Natural killer cell (primary cell): ENCODE data around the gene DHX58. TPM values are rescaled to one million over a fixed set of nuclear protein-coding genes. Genes with fewer than 3 reads are reported as not detected.

Experiments
- ATAC-seq, 3 donors: fragments of 150-1000 bp in 2 of 3; fragments of 200-7000 bp in 1 of 3; cut with Tn5 transposase; 1 replicate in 1 of 3; 2 replicates in 2 of 3; pipeline ENCODE4 v1.10.0; 2021; ENCODE audit warnings: mild to moderate bottlenecking in 2 of 3, moderate library complexity in 2 of 3
- DNase-seq, 2 donors: peaks; one replicate each; pipeline versions ENCODE4 v3.0.0 to v3.0.0-alpha.2; 2013 to 2021; ENCODE audit warnings: mixed read lengths in 1 of 2
- H3K27ac ChIP-seq: one replicate; pipeline ENCODE4 v1.5.1; 2013; ENCODE audit warnings: mild to moderate bottlenecking, low read length
- H3K27me3 ChIP-seq: one replicate; pipeline ENCODE4 v1.6.1; 2013; ENCODE audit warnings: low read length; ENCODE audit not compliant: control insufficient read depth, insufficient read depth
- H3K36me3 ChIP-seq: one replicate; pipeline ENCODE4 v1.6.1; 2013; ENCODE audit warnings: low read length; ENCODE audit not compliant: control insufficient read depth, insufficient read depth
- H3K4me1 ChIP-seq: one replicate; pipeline ENCODE4 v1.6.1; 2013; ENCODE audit warnings: low read length; ENCODE audit not compliant: control insufficient read depth, insufficient read depth
- H3K4me3 ChIP-seq: one replicate; pipeline ENCODE4 v1.5.1; 2013; ENCODE audit warnings: low read length
- H3K9me3 ChIP-seq: one replicate; pipeline ENCODE4 v1.6.1; 2013; ENCODE audit warnings: low read length; ENCODE audit not compliant: control insufficient read depth, insufficient read depth
- H3K27ac Mint-ChIP-seq, 2 donors: one replicate each; pipeline ENCODE4 v1.8.0; 2022; ENCODE audit warnings: mild to moderate bottlenecking in 2 of 2, mixed read lengths in 2 of 2, moderate library complexity in 1 of 2
- H3K27me3 Mint-ChIP-seq, 2 donors: one replicate each; pipeline ENCODE4 v1.8.0; 2022; ENCODE audit warnings: low read depth in 2 of 2, mixed read lengths in 2 of 2
- H3K36me3 Mint-ChIP-seq: one replicate; pipeline ENCODE4 v1.8.0; 2022; ENCODE audit warnings: mixed read lengths
- H3K4me1 Mint-ChIP-seq, 2 donors: one replicate each; pipeline ENCODE4 v1.8.0; 2022; ENCODE audit warnings: mixed read lengths in 2 of 2
- H3K4me3 Mint-ChIP-seq: one replicate; pipeline ENCODE4 v1.8.0; 2022; ENCODE audit warnings: mild to moderate bottlenecking, moderate library complexity, mixed read lengths
- H3K9me3 Mint-ChIP-seq, 2 donors: one replicate each; pipeline ENCODE4 v1.8.0; 2022; ENCODE audit warnings: mixed read lengths in 2 of 2
- CTCF ChIP-seq: fragments of 200-600 bp; IDR thresholded peaks from one replicate; pipeline ENCODE4 v1.8.0; 2022; ENCODE audit warnings: antibody characterized with exemption
- whole genome bisulfite sequencing: methylation state at CpG from one replicate; pipeline ENCODE4 v1.1.7; 2013; ENCODE audit warnings: missing lambda C conversion rate; ENCODE audit not compliant: insufficient coverage; 5-methylcytosine and 5-hydroxymethylcytosine counted together
- intact Hi-C: fragments of 100-400 bp; cut with micrococcal nuclease; formaldehyde crosslinking; loops from one replicate; pipeline ENCODE4 v1.14.2; 2022
- total RNA-seq, 4 donors: library from RNA; stranded (reverse); fragments of 120-200 nt in 1 of 4; gene quantifications; one replicate each; pipeline versions ENCODE4 v1.2.3 to v1.2.4, GENCODE V29; 2013 to 2022

DHX58 gene
- total RNA-seq, 3 donors from 2014 or later (not counting 1 experiment from before 2014, with no cell fraction given): 22.0 to 29.0 (median 24.5) TPM

DNA sequence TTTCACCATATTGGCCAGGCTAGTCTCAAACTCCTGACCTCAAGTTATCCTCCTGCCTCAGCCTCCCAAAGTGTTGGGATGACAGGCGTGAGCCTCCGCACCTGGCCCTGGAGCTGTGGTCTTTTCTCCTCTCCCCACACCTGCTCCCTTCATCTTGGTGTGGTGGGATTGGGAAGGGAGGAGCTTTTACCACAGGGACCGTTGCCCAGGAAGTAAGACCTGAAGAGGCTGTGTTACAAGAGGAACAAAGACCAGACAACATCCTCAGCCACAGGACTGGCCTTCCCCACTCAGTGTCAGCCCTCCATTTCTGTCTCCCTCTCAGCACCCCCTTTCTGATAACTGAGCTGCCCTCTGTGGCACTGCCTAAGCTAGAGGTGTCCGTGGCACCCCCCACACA lies 52.7 kb downstream of the DHX58 start:
- H3K4me3 ChIP-seq: no peak overlapping the region
- peaks cover 3% of the 10 kb centered on the region for H3K27me3 ChIP-seq
- ATAC-seq (no peak), DNase-seq (no peak)
- WGBS: 65% methylated on average over 3 of the region's 4 CpGs
- Mint-ChIP-seq H3K4me1 (peaks cover 5 to 12% of the 10 kb centered on the region in 2 donors), H3K9me3 (no peaks in the 10 kb centered on the region), H3K4me3 (no peak overlapping the region), H3K36me3 (no peaks in the 10 kb centered on the region), H3K27me3 (peaks cover 4 to 6% of the 10 kb centered on the region in 2 donors), H3K27ac (no peak overlapping the region)
- no peaks in the 10 kb centered on the region for H3K9me3 ChIP-seq
- no peaks in the 10 kb centered on the region for H3K36me3 ChIP-seq
- intact Hi-C loops: no loop called here
- no peak for TF ChIP-seq CTCF
- no peak overlapping the region for H3K27ac ChIP-seq
- peaks cover 10% of the 10 kb centered on the region for H3K4me1 ChIP-seq

DNA sequence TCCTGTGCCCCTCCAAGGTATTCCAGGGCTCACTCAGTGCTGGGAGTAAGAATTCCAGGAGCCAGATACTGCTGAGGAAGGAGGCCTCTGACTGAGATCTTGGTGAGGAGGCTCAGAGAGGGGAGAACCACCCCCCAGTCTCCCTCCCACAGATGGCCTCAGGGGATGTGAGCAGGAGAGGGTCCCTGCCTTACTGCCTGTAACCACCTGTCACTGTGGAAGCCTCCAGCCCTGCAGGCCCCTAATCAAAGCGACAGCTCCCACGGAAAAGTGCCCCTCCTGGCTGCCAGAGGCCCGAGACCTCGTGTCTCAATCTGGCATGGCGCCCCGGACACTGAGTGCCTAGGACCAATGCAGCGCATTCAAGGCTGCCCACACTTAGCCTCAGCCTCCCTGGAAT lies 54.5 kb downstream of the DHX58 start:
- TF ChIP-seq CTCF: no peak
- Mint-ChIP-seq H3K36me3 (no peaks in the 10 kb centered on the region), H3K9me3 (no peaks in the 10 kb centered on the region), H3K27ac (no peak overlapping the region), H3K27me3 (peaks cover 0 to 6% of the 10 kb centered on the region in 2 donors), H3K4me3 (no peak overlapping the region), H3K4me1 (no peaks in the 10 kb centered on the region)
- Histone ChIP-seq H3K4me3 (no peak overlapping the region), H3K9me3 (no peaks in the 10 kb centered on the region), H3K4me1 (no peaks in the 10 kb centered on the region), H3K27me3 (peaks cover 5% of the 10 kb centered on the region), H3K27ac (no peak overlapping the region), H3K36me3 (no peaks in the 10 kb centered on the region)
- DNase-seq (no peak), ATAC-seq (no peak)
- intact Hi-C loops: no loop called here
- WGBS: 86% methylated on average over 7 of the region's 7 CpGs

GRCh38 chr17:42056635-42057034 lies 55.9 kb downstream of the DHX58 start:
- no peak overlapping the region for H3K4me3 ChIP-seq
- peaks cover 7% of the 10 kb centered on the region for H3K27me3 ChIP-seq
- no peak for DNase-seq
- no peaks in the 10 kb centered on the region for H3K4me1 ChIP-seq
- Mint-ChIP-seq H3K9me3 (no peaks in the 10 kb centered on the region), H3K27me3 (peaks cover 4 to 12% of the 10 kb centered on the region in 2 donors), H3K27ac (no peak overlapping the region), H3K36me3 (no peaks in the 10 kb centered on the region), H3K4me1 (no peaks in the 10 kb centered on the region), H3K4me3 (no peak overlapping the region)
- ATAC-seq: no peak
- intact Hi-C loops: no loop called here
- H3K36me3 ChIP-seq: no peaks in the 10 kb centered on the region
- no peak for TF ChIP-seq CTCF
- H3K27ac ChIP-seq: no peak overlapping the region
- 64% methylated on average over 3 of the region's 3 CpGs for WGBS
- H3K9me3 ChIP-seq: no peaks in the 10 kb centered on the region

DNA sequence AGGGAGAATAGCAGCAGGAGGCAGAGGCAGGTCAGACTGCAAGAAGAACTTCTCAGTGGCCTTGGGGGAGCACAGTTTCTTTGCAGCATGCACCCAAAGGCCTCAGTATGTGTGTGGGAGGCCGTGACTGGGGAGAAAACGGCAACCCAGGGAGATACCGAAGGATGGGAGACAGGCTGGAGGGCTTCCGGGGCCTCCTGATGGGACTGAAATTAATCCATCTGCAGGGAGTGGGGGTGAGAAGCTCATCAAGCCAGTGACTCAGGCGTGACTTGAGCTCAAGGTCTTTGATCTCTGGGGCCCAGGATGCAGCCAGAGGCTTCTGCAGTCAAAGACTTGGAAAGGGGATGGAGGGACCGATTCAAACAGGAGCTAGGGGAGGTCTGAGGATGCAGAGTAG lies 57.0 kb downstream of the DHX58 start:
- peaks cover 5% of the 10 kb centered on the region for H3K4me1 ChIP-seq
- TF ChIP-seq CTCF: no peak
- H3K27ac ChIP-seq: no peak overlapping the region
- no peak for ATAC-seq
- Mint-ChIP-seq H3K4me3 (no peak overlapping the region), H3K9me3 (no peaks in the 10 kb centered on the region), H3K36me3 (no peaks in the 10 kb centered on the region), H3K4me1 (peaks cover 5 to 8% of the 10 kb centered on the region in 2 donors), H3K27ac (no peak overlapping the region), H3K27me3 (peaks cover 15 to 19% of the 10 kb centered on the region in 2 donors)
- no peaks in the 10 kb centered on the region for H3K36me3 ChIP-seq
- WGBS: 89% methylated on average over 6 of the region's 6 CpGs
- H3K27me3 ChIP-seq: peaks cover 7% of the 10 kb centered on the region
- no peaks in the 10 kb centered on the region for H3K9me3 ChIP-seq
- no peak overlapping the region for H3K4me3 ChIP-seq
- intact Hi-C loops: no loop called here
- DNase-seq: no peak
